SK-N-SH treated with all-trans-retinoic acid at 6 μM for 48 hours (cell line): ENCODE results near the gene NRDC.

Experiments
- ATAC-seq: fragments of 200-7000 bp; cut with Tn5 transposase; 3 replicates; pipeline ENCODE4 v1.9.1; 2020; ENCODE audit warnings: mild to moderate bottlenecking, moderate library complexity
- ARNTL ChIP-seq: fragments of 450-650 bp; formaldehyde crosslinking; IDR thresholded peaks from 2 replicates; pipeline ENCODE4 v1.5.0; 2020; ENCODE audit warnings: low read depth, mild to moderate bottlenecking, moderate library complexity, borderline replicate concordance
- BACH2 ChIP-seq: fragments of 250-450 bp; sonication (Bioruptor Pico); IDR thresholded peaks from 2 replicates; pipeline ENCODE4 v1.9.0; 2021; ENCODE audit warnings: mild to moderate bottlenecking, borderline replicate concordance
- CREB5 ChIP-seq: fragments of 250-450 bp; sonication (Bioruptor Pico); IDR thresholded peaks from 2 replicates; pipeline ENCODE4 v1.5.1; 2020; ENCODE audit warnings: low read depth, mild to moderate bottlenecking, moderate library complexity
- CSRNP3 ChIP-seq: fragments of 250-450 bp; sonication (Bioruptor Pico); IDR thresholded peaks from 2 replicates; pipeline ENCODE4 v1.5.1; 2021; ENCODE audit warnings: mild to moderate bottlenecking, moderate library complexity
- ESRRG ChIP-seq: fragments of 250-450 bp; sonication (Bioruptor Pico); IDR thresholded peaks from 2 replicates; pipeline ENCODE4 v1.6.1; 2021; ENCODE audit warnings: mild to moderate bottlenecking
- GLIS3 ChIP-seq: fragments of 250-450 bp; sonication (Bioruptor Pico); IDR thresholded peaks from 2 replicates; pipeline ENCODE4 v1.5.0; 2020; ENCODE audit warnings: mild to moderate bottlenecking, moderate library complexity
- ISL1 ChIP-seq: fragments of 250-450 bp; sonication (Bioruptor Pico); IDR thresholded peaks from 2 replicates; pipeline ENCODE4 v2.1.2; 2022; ENCODE audit warnings: mild to moderate bottlenecking, moderate library complexity
- PATZ1 ChIP-seq: fragments of 250-450 bp; sonication (Bioruptor Pico); IDR thresholded peaks from 2 replicates; pipeline ENCODE4 v1.8.0; 2020; ENCODE audit warnings: mild to moderate bottlenecking, moderate library complexity, borderline replicate concordance
- POU6F1 ChIP-seq: fragments of 250-450 bp; sonication (Bioruptor Pico); IDR thresholded peaks from 2 replicates; pipeline ENCODE4 v1.8.0; 2021; ENCODE audit warnings: low read depth, mild to moderate bottlenecking, moderate library complexity, borderline replicate concordance
- PPARA ChIP-seq: fragments of 250-450 bp; sonication (Bioruptor Pico); IDR thresholded peaks from 2 replicates; pipeline ENCODE4 v1.5.0; 2020; ENCODE audit warnings: mild to moderate bottlenecking, borderline replicate concordance
- SNAI2 ChIP-seq: fragments of 250-450 bp; sonication (Bioruptor Pico); IDR thresholded peaks from 2 replicates; pipeline ENCODE4 v1.5.0; 2020; ENCODE audit warnings: mild to moderate bottlenecking, moderate library complexity
- TCF4 ChIP-seq: fragments of 250-450 bp; sonication (Bioruptor Pico); IDR thresholded peaks from 2 replicates; pipeline ENCODE4 v1.8.0; 2021; ENCODE audit warnings: mild to moderate bottlenecking, moderate library complexity, borderline replicate concordance
- TOX ChIP-seq: fragments of 250-450 bp; sonication (Bioruptor Pico); IDR thresholded peaks from 2 replicates; pipeline ENCODE4 v1.8.0; 2021; ENCODE audit warnings: mild to moderate bottlenecking, moderate library complexity, borderline replicate concordance
- ZC3H10 ChIP-seq: fragments of 250-450 bp; sonication (Bioruptor Pico); IDR thresholded peaks from 2 replicates; pipeline ENCODE4 v1.5.1; 2021; ENCODE audit warnings: mild to moderate bottlenecking, moderate library complexity
- ZFP3 ChIP-seq: fragments of 250-450 bp; sonication (Bioruptor Pico); IDR thresholded peaks from 2 replicates; pipeline ENCODE4 v1.5.0; 2020; ENCODE audit warnings: mild to moderate bottlenecking, moderate library complexity
- ZFP30 ChIP-seq: fragments of 450-650 bp; formaldehyde crosslinking; IDR thresholded peaks from 2 replicates; pipeline ENCODE4 v1.5.0; 2022; ENCODE audit warnings: mild to moderate bottlenecking, moderate library complexity
- ZNF565 ChIP-seq: fragments of 450-650 bp; formaldehyde crosslinking; conservative IDR thresholded peaks from 2 replicates; pipeline ENCODE4 v1.5.0; 2020; ENCODE audit warnings: low read depth, mild to moderate bottlenecking, moderate library complexity
- ZNF70 ChIP-seq: fragments of 450-650 bp; formaldehyde crosslinking; IDR thresholded peaks from 2 replicates; pipeline ENCODE4 v1.5.0; 2020; ENCODE audit warnings: mild to moderate bottlenecking, moderate library complexity
- ZNF8 ChIP-seq: fragments of 450-650 bp; formaldehyde crosslinking; IDR thresholded peaks from 2 replicates; pipeline ENCODE4 v1.5.0; 2020; ENCODE audit warnings: mild to moderate bottlenecking, moderate library complexity

Gene NRDC

GRCh38 chr1:51878616-51879336, at the start of gene NRDC:
TSS of gene NRDC (minus strand) at chr1:51878727. CDS start at chr1:51878615, 112 bp downstream.
- 0 out of 2 replicates have a peak, but pooled peaks have one; percentile 16 for TF ChIP-seq CREB5 (CRISPR knock-in tag)
- no peak for TF ChIP-seq ZC3H10 (CRISPR knock-in tag)
- no peak for TF ChIP-seq GLIS3 (CRISPR knock-in tag)
- no peak for TF ChIP-seq PATZ1 (CRISPR knock-in tag)
- TF ChIP-seq SNAI2 (CRISPR knock-in tag), result no peak
- no peak for TF ChIP-seq ARNTL (CRISPR knock-in tag)
- TF ChIP-seq PPARA (CRISPR knock-in tag), result no peak
- no peak for TF ChIP-seq CSRNP3 (CRISPR knock-in tag)
- peak; percentile 56; the same call in 1 of the 2 replicates for TF ChIP-seq BACH2 (CRISPR knock-in tag)
- TF ChIP-seq ISL1 (CRISPR knock-in tag), result 0 out of 2 replicates have a peak, but pooled peaks have one; percentile 22
- TF ChIP-seq, all 23 proteins: peak for 3
- peak; percentile 94 for ATAC-seq

- no peak for TF ChIP-seq TCF4
- no peak for TF ChIP-seq CSRNP3 (CRISPR knock-in tag)
- TF ChIP-seq PATZ1 (CRISPR knock-in tag), result no peak
- no peak for TF ChIP-seq ZC3H10 (CRISPR knock-in tag)
- no peak for TF ChIP-seq GLIS3 (CRISPR knock-in tag)
- TF ChIP-seq ZNF70 (CRISPR knock-in tag), result no peak
- no peak for TF ChIP-seq ISL1 (CRISPR knock-in tag)
- TF ChIP-seq ZNF8, result no peak
- no peak for TF ChIP-seq ARNTL (CRISPR knock-in tag)
- TF ChIP-seq ZFP3, result no peak
- no peak for TF ChIP-seq ZNF565
- TF ChIP-seq ESRRG (CRISPR knock-in tag), result no peak
- TF ChIP-seq, all 23 proteins: peak for 0
- no peak for ATAC-seq
Observed at GRCh38 chr1:51927029-51927428, 48.5 kb upstream of the NRDC start.

GRCh38 chr1:51926171-51926812, 47.8 kb upstream of the NRDC start:
- ATAC-seq, result peak; percentile 81

More at GRCh38 chr1:51926171-51926812, 47.8 kb upstream of the NRDC start:
- TF ChIP-seq GLIS3 (CRISPR knock-in tag) (no peak), CREB5 (CRISPR knock-in tag) (no peak), ZFP3 (no peak), ZC3H10 (CRISPR knock-in tag) (no peak), POU6F1 (no peak), ISL1 (CRISPR knock-in tag) (no peak), ZFP30 (no peak), TOX (CRISPR knock-in tag) (no peak), ZNF565 (no peak), PPARA (CRISPR knock-in tag) (no peak)
